ENCODE results near the gene NYNRIN.
A peak's percentile ranks its signal among the peaks of the same experiment; 100 is the strongest.

Gene NYNRIN

GRCh38 chr14:24428628-24429394 lies 30.0 kb downstream of the NYNRIN start:
- ATAC-seq: no peak
- TF ChIP-seq RARB (CRISPR knock-in tag; IDR thresholded peaks at IDR 0.05): no peak
- TF ChIP-seq ESRRG (CRISPR knock-in tag; IDR thresholded peaks at IDR 0.05): no peak
- TF ChIP-seq SNAI2 (CRISPR knock-in tag; IDR thresholded peaks at IDR 0.05): no peak
- no peak for TF ChIP-seq TCF4 (CRISPR knock-in tag; IDR thresholded peaks at IDR 0.05; ENCODE audit: borderline replicate concordance)
- TF ChIP-seq POU6F1 (CRISPR knock-in tag; IDR thresholded peaks at IDR 0.05; ENCODE audit: borderline replicate concordance, low read depth): no peak
- no peak for TF ChIP-seq CSRNP3 (CRISPR knock-in tag; IDR thresholded peaks at IDR 0.05)
- no peak for TF ChIP-seq ARNTL (CRISPR knock-in tag; IDR thresholded peaks at IDR 0.05; ENCODE audit: borderline replicate concordance, low read depth)
- no peak for TF ChIP-seq ZNF8 (CRISPR knock-in tag; IDR thresholded peaks at IDR 0.05)
- TF ChIP-seq CSDC2 (CRISPR knock-in tag; IDR thresholded peaks at IDR 0.05): no peak
- TF ChIP-seq GLIS3 (CRISPR knock-in tag; IDR thresholded peaks at IDR 0.05): no peak
- no peak for TF ChIP-seq ZC3H10 (CRISPR knock-in tag; IDR thresholded peaks at IDR 0.05)
- TF ChIP-seq PATZ1 (CRISPR knock-in tag; IDR thresholded peaks at IDR 0.05; ENCODE audit: borderline replicate concordance): no peak
- TF ChIP-seq BACH2 (CRISPR knock-in tag; IDR thresholded peaks at IDR 0.05; ENCODE audit: borderline replicate concordance): no peak
- no peak for TF ChIP-seq ZNF565 (CRISPR knock-in tag; conservative IDR thresholded peaks at IDR 0.05; ENCODE audit: low read depth)
- no peak for TF ChIP-seq ZNF70 (CRISPR knock-in tag; IDR thresholded peaks at IDR 0.05)
- no peak for TF ChIP-seq ZFP3 (CRISPR knock-in tag; IDR thresholded peaks at IDR 0.05)
- no peak for TF ChIP-seq ISL1 (CRISPR knock-in tag; IDR thresholded peaks at IDR 0.05)
- TF ChIP-seq TOX (CRISPR knock-in tag; IDR thresholded peaks at IDR 0.05; ENCODE audit: borderline replicate concordance): no peak

GRCh38 chr14:24429395-24430142 lies 30.8 kb downstream of the NYNRIN start, which contains the start of the genes CBLN3 and KHNYN:
CBLN3 (minus strand) TSS chr14:24429668; CDS start chr14:24429054, 614 bp downstream.
KHNYN (plus strand) TSS chr14:24429954; CDS start chr14:24430731, 777 bp downstream.
- peak; percentile 88 for ATAC-seq

More at GRCh38 chr14:24429395-24430142, 30.8 kb downstream of the NYNRIN start, which contains the start of the genes CBLN3 and KHNYN:
- no peak for TF ChIP-seq CREB5 (CRISPR knock-in tag; IDR thresholded peaks at IDR 0.05; ENCODE audit: low read depth)
- TF ChIP-seq ZC3H10 (CRISPR knock-in tag; IDR thresholded peaks at IDR 0.05): peak; percentile 15; the same call in 1 of the 2 replicates
- no peak for TF ChIP-seq PATZ1 (CRISPR knock-in tag; IDR thresholded peaks at IDR 0.05; ENCODE audit: borderline replicate concordance)
- 0 out of 2 replicates have a peak, but pooled peaks have one; percentile 22 for TF ChIP-seq ZFP3 (CRISPR knock-in tag; IDR thresholded peaks at IDR 0.05)
